Uterus (tissue), 2 donors: ENCODE measurements around the gene LRRC17.

Experiments used
- CTCF ChIP-seq, 4 experiments: fragments of 200-600 bp in 2 of 4; fragments of 450-650 bp in 2 of 4; sonication (generic) in 2 of 4; IDR thresholded peaks; one replicate each; pipeline ENCODE4 v1.5.1; 2016 to 2019; ENCODE audit warnings: antibody characterized with exemption in 4 of 4, mild to moderate bottlenecking in 2 of 4, moderate library complexity in 1 of 4
- POLR2A ChIP-seq, 2 donors: fragments of 450-650 bp; IDR thresholded peaks; one replicate each; pipeline ENCODE4 v1.6.1; 2016; ENCODE audit warnings: antibody characterized with exemption in 2 of 2, mild to moderate bottlenecking in 1 of 2, moderate library complexity in 1 of 2

- no peak for TF ChIP-seq CTCF (IDR thresholded peaks at IDR 0.05)
- no peak for TF ChIP-seq POLR2A (IDR thresholded peaks at IDR 0.05)
Measured at GRCh38 chr7:102994567-102994966, 81.8 kb downstream of the LRRC17 start.
